Measurements from ENCODE around the gene DNM3.

DNA sequence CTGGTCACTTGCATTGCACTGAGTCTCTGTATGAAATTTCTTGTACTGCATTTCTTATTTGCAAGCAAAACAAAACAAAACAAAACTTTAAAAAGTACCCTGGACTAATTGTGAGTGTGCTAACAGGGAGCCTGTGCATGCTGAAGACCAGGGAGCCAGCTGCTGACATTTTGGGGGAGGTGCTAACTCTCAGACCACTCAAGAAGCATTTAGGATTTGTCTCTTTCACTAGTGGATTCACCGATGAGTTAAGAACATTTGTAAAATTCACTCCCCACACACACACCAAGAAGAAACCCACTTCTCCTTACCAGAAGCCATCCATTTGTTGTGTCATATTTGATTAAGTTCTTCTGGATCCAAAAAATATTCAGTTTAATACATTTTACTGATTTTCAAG, 483.5 kb downstream of the DNM3 start:
- TF ChIP-seq L3MBTL2 (conservative IDR thresholded peaks at IDR 0.05) (no peak), ZNF384 (IDR thresholded peaks at IDR 0.05) (no peak), NFRKB (IDR thresholded peaks at IDR 0.05) (no peak), ELF4 (IDR thresholded peaks at IDR 0.05) (no peak), BHLHE40 (IDR thresholded peaks at IDR 0.05; ENCODE audit: borderline replicate concordance) (no peak), TARDBP (IDR thresholded peaks at IDR 0.05) (no peak), FOXA1 (IDR thresholded peaks at IDR 0.05) (no peak), PKNOX1 (IDR thresholded peaks at IDR 0.05) (no peak), SUZ12 (IDR thresholded peaks at IDR 0.05) (no peak), SP1 (IDR thresholded peaks at IDR 0.05) (no peak), CTBP1 (IDR thresholded peaks at IDR 0.05; ENCODE audit: borderline replicate concordance) (no peak), HDGF (IDR thresholded peaks at IDR 0.05; ENCODE audit: borderline replicate concordance) (no peak), FOXK2 (IDR thresholded peaks at IDR 0.05) (no peak)
